MG63 (cell line): ENCODE measurements around the gene GP1BB. TPM values are rescaled to one million over a fixed set of nuclear protein-coding genes. Genes with fewer than 3 reads are reported as not detected.

ENCODE experiments used
- DNase-seq: peaks from one replicate; pipeline ENCODE4 v3.0.0-alpha.2; 2020
- H3K27me3 ChIP-seq: fragments of 250-450 bp; sonication (Bioruptor Pico); 2 replicates; pipeline ENCODE4 v1.5.1; 2020; ENCODE audit warnings: mild to moderate bottlenecking, moderate library complexity
- H3K36me3 ChIP-seq: fragments of 250-450 bp; sonication (Bioruptor Pico); 2 replicates; pipeline ENCODE4 v1.5.1; 2020; ENCODE audit warnings: mild to moderate bottlenecking, moderate library complexity
- H3K4me3 ChIP-seq: fragments of 250-450 bp; sonication (Bioruptor Pico); 2 replicates; pipeline ENCODE4 v1.5.1; 2020; ENCODE audit warnings: mild to moderate bottlenecking, moderate library complexity
- H3K9me3 ChIP-seq: fragments of 250-450 bp; sonication (Bioruptor Pico); 2 replicates; pipeline ENCODE4 v1.5.1; 2020; ENCODE audit warnings: mild to moderate bottlenecking, moderate library complexity
- total RNA-seq: library from RNA; depleted of rRNA; stranded (reverse); fragments of >200 nt; shearing (Covaris generic); gene quantifications from 2 replicates; pipeline ENCODE4 v1.2.3, GENCODE V29; 2014; ENCODE audit warnings: low replicate concordance

Gene GP1BB
- total RNA-seq, 1 experiment from 2014 or later = 15.9 TPM

DNA sequence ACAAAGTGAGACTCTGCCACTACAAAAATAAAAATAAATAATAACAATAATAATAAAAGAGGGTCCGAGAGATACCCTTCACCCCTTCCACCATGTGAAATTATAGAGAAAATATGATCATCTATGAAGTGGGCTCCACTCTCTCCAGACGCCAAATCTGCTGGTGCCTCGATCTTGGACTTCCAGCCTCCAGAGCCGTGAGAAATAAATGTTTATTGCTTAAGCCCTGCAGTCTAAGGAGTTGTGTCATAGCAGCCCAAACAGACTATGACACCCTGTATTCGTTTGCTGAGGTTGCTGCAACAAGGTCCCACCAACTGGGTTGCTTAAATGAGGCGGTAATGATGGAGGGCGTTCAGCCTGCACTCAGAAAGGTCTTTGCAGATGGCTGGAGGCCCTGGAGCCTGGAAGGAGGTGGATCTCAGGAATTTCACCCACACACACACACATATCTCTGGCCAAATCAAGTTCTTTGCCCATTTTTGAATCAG lies 16.6 kb upstream of the GP1BB start:
- DNase-seq = no peak
- Histone ChIP-seq H3K27me3 (no peaks in the 10 kb centered on the region), H3K4me3 (no peak overlapping the region), H3K36me3 (no peaks in the 10 kb centered on the region), H3K9me3 (no peaks in the 10 kb centered on the region)

DNA sequence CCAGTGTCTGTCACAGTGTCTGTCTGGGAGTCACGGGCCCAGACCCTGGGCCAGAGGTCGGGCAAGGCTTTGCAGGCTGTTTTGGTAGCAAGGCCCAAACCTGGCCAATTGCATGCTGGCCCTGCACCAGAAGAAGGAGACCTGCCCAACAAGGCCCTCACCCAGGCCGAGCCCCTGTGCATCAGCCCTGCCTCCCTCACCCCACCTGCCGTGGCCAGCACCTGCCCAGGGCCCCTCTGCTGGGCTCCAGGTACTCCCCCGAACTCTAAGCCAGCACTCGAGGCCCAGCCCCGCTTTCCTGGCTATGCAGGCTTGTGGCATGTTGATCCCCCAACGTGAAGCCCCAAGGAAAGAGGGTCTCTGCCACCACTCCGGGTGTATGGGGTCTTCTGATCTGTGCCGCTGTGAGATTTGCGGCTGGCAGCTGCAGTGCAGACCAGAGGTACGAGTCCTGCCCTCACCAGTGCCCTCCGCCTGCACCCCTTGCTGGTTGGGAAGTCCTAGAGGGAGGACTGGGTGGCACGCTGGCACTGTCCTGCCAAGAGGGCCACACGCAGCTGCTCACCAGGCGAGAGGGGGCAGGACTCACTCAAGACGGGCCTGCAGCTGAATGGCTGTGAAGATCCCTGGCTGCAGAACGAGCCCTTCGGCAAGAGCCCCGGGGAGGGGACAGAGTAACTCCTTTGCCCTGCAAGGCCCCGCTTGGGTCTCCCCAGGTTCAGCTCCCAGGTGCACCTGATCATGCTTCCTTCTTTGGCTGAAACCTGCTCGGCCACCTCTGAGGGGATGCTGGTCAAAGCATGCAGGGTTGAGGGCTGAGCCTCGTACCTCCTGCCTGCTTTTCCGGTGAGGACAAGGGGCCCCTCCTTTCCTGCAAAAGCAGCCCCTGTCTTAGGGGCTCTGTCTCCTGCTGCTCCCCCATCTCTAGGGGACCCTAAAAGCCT lies 15.7 kb upstream of the GP1BB start:
- DNase-seq = no peak
- Histone ChIP-seq H3K27me3 (no peaks in the 10 kb centered on the region), H3K9me3 (no peaks in the 10 kb centered on the region), H3K4me3 (no peak overlapping the region), H3K36me3 (no peaks in the 10 kb centered on the region)

DNA sequence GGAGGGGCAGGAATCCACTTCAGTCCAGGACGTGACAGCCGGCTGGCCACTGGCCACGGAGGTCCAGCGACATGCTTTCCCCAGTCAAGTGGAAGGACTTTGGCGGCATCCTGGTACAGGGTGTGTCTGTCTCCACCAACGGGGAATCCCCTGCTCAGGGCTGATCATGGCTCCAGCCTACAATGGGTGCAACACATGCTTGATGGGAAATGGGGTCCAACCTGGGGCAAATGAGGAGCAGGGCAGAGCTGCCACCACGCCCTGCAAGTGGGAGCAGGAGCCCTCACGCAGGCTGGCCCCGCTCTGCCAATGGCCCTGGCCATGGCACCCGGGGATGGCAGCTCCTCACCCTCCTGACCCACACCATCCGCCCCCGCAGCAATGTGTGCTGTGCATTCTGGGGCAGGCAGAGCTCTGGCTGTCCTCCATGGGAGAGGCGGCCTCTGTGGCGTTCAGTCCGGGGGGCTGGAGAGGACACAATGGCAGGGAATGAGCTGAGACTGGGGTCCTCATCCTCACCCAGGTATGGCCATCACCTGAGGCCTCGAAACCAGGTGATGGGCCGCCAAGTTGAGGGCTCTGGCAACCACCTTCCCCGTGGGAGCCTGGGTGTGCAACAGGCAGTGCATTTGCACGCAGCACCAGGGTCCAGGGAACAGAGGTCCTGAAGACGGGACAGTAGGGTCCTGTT lies 14.9 kb upstream of the GP1BB start:
- H3K27me3 ChIP-seq = no peaks in the 10 kb centered on the region
- H3K9me3 ChIP-seq = no peaks in the 10 kb centered on the region
- H3K36me3 ChIP-seq = no peaks in the 10 kb centered on the region
- no peak overlapping the region for H3K4me3 ChIP-seq
- DNase-seq = no peak

DNA sequence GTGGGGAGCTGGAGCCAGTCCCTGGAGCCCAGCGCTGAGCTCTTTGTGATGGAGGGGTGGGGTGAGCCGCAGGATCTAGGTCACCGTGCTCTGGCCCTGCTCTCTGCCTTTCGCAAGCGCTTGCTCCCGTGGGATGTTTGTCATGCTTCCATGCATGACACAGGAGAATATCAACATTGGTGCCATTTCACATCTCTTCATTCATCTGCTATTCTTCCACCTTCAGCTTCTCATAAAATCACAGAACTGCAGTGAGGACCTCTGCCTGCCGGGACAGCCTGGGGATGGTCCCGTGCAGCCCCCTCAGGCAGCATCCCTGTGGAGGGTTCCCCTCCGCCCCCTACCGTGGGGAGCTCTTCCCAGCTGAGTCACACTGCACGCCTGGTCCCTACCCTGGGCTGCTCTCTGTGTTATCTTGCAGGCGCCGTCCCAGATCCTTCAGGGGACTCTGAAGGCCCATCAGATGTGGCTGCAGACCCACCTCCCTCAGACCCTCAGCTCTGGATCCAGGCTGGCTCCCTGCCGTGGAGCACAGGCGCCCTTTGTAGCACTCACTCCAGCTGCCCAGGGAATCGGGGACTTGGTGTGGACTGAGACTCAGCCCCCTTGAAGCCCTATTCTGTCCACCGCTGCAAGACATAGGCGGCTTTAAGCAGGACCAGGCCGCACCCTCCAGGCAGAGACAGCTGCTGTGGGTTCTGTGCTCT lies 14.1 kb upstream of the GP1BB start:
- Histone ChIP-seq H3K4me3 (no peak overlapping the region), H3K27me3 (no peaks in the 10 kb centered on the region), H3K36me3 (no peaks in the 10 kb centered on the region), H3K9me3 (no peaks in the 10 kb centered on the region)
- DNase-seq = no peak

DNA sequence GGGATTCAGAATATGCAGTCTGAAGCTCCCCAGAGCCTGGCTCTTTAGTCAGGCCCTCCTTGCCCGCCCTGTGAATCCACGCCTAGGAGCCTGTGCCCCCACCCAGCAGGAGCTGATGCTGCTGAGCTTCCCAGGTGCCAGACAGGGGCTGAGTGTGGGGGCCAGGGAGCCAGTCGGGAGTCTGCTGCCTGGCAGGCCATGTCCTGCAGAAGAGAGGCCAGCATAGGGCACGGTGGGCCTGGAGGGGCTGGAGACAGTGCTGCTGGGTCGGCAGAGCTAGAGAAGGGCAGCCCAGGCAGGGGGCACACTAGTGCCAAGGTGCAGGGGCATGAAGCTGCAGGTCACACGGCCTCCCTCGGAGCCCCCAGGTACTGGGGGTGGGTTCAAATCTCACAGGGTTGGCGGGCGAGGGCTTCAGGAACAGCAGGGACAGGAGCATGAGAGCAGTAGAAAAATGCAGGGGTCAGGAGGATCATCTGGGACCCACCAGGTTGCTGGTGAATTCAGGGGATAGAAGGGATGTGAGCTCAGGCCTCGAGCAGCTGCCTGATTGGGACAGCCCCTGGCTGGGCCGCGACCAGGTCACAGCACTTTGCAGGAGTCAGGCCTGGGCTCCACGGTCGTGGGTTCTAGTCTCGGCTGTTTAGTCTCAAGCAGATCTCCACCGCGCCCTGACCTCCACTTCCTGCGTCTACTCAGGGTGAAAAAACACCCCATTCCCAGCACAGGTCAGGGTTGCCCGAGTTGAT lies 13.1 kb upstream of the GP1BB start:
- no peaks in the 10 kb centered on the region for H3K9me3 ChIP-seq
- H3K36me3 ChIP-seq = no peaks in the 10 kb centered on the region
- H3K27me3 ChIP-seq = no peaks in the 10 kb centered on the region
- DNase-seq = no peak
- no peak overlapping the region for H3K4me3 ChIP-seq

DNA sequence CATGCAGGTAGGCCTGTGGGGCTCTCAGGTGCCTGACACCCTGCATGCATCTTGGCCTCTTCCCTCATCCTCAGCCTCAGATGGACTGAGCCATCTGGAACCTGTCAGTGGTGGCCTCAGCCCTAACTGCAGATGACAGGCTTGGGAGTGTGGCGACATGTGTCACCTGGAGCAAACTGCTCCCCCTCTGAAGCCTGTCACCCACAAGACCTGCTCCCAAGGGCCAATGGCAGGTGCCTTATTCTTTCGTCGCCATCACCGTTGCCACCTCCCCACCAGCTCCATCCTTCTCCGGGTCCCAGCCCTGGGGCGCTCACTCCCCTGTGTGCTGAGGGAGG lies 12.6 kb upstream of the GP1BB start:
- no peaks in the 10 kb centered on the region for H3K27me3 ChIP-seq
- H3K9me3 ChIP-seq = no peaks in the 10 kb centered on the region
- H3K4me3 ChIP-seq = no peak overlapping the region
- DNase-seq = no peak
- H3K36me3 ChIP-seq = no peaks in the 10 kb centered on the region

DNA sequence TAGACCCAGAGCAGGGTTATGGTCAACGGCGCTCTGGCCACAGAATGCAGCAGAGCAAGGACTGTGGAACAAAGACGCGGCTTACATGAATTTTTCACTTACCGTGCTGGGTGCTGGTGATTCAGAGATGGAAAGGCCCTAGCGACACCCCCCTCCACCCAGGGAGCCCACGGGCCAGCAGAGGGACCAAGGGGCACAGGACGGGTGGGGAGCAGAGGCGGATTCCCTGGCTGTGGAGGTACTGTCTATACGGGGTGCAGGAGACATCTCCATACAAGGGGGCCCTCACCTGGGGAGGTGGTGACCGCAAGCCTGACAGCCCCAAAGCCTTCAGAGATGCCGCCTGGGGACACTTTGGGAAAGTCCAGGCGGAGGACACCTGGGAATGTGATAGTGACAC lies 10.1 kb upstream of the GP1BB start:
- Histone ChIP-seq H3K9me3 (no peaks in the 10 kb centered on the region), H3K27me3 (no peaks in the 10 kb centered on the region), H3K36me3 (no peaks in the 10 kb centered on the region), H3K4me3 (no peak overlapping the region)
- DNase-seq = no peak

DNA sequence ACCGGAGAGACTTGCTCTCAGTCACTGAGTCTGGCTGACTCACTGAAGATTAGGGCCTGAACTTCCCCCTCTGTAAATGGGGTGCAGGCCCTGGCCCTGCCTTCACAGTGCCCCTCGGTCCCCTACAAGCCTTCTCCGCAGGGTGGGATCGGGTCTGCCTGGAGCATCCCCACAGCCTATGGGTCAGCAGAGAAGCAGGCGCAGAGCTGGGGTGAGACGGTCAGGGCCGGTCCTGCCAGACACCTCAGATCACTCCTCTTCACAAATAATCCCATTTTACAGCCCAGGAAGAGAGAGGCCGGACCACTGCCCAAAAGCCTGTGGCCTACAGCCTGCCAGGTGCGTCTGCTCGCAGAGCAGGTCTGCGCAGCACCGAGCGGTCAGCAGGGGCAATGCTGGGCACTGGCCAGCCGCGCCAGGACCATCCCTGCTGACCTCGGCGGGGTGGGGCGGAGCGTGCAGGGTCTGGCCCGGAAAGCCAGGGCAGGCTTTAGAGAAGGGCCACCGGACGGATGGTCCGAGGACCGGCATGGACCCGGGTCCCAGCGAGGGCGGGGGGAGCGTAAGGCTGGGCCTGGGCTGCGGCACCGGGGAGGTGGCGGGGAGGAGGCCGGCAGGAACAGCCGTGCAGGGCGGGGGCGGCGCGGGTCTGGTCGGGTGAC lies 9.6 kb upstream of the GP1BB start:
- peak overlapping the region; percentile 32 for H3K4me3 ChIP-seq
- DNase-seq = peak; percentile 46
- H3K9me3 ChIP-seq = no peaks in the 10 kb centered on the region
- H3K27me3 ChIP-seq = no peaks in the 10 kb centered on the region
- no peaks in the 10 kb centered on the region for H3K36me3 ChIP-seq

DNA sequence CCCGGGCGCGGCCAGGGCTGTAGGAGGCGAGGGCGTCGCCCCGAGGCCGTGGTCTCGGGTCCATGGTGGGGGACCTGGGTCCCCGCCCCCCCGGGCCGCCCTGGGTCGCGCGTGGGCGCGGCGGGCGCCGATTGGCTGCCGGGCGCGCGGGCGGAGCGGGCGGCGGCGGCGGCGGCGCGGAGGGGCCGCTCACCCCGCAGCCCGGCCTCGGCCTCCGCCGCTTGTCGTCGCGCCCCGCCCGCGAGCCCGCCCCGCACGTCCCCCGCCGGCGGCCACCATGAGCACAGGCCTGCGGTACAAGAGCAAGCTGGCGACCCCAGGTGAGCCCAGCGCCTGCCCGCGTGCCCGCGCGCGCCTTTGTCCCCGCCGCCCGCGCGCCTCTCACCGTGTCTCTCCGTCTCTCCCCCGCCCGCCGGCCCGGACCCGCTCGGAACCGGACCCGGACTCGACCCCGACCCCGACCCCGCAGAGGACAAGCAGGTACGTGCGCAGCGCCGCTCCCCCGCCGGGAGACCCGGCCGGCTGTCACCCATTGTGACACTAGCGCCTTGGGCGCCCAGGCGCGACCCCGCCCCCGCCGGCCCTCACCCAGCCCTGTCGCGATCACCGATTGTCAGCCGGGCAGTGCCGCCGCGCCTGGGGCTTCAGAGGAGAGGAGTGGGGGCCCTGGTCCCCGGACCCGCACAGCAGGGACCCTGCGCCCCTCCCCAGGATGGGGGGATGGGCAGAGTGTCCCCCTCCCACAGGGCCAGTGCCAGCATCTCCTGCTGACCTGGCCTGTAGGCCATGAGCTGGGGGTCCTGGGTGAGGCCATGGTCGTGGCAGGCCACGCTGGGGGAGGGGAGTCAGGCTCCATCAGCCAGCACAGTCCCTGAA lies 8.8 kb upstream of the GP1BB start, which contains the start of gene SEPTIN5:
TSS of gene SEPTIN5 (plus strand) at position 192 of the 876 bp plus-strand sequence. CDS start at position 278, 86 bp downstream.
- H3K36me3 ChIP-seq = peaks cover 3% of the 10 kb centered on the region
- H3K27me3 ChIP-seq = no peaks in the 10 kb centered on the region
- no peaks in the 10 kb centered on the region for H3K9me3 ChIP-seq
- DNase-seq = no peak
- peak within 1 kb of the TSS; percentile 59 for H3K4me3 ChIP-seq

DNA sequence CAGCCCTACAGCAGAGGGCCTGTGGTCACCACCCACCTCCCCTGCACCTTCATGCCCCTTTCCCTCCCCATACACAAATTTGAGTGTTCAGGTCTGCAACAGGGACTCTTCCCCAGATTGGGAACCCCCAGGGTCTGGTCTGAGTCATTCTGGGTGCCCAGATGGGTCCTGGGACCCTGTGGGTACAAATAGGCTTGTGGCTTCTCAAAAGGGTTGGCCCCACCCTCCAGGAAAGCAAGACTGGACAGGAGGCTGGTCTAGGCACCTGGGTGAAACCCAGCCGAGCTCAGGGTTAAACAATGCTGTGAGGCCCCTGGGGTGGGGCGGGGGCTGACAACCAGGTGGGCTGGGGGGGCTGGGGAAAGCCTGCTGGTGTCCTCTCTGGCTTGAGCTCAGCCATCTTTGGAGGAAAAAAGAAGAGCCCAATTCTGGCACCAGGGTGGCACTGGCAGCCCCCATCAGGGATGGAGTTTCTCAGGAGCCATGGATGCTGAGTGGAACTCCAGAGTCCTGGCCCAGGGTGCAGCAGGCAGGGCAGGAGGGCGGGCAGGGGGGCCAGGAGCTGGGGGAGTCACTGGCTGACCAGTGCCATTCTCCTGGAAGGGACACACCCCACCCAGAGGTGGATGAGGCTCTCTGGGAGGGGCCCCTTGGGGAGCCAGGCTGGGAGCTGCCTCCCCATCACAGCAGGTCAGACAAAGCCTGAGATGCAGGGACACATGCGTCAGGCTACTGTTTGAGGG lies 8.0 kb upstream of the GP1BB start:
- DNase-seq = no peak
- H3K4me3 ChIP-seq = peak overlapping the region; percentile 59
- no peaks in the 10 kb centered on the region for H3K27me3 ChIP-seq
- H3K36me3 ChIP-seq = peaks cover 4% of the 10 kb centered on the region
- H3K9me3 ChIP-seq = no peaks in the 10 kb centered on the region

DNA sequence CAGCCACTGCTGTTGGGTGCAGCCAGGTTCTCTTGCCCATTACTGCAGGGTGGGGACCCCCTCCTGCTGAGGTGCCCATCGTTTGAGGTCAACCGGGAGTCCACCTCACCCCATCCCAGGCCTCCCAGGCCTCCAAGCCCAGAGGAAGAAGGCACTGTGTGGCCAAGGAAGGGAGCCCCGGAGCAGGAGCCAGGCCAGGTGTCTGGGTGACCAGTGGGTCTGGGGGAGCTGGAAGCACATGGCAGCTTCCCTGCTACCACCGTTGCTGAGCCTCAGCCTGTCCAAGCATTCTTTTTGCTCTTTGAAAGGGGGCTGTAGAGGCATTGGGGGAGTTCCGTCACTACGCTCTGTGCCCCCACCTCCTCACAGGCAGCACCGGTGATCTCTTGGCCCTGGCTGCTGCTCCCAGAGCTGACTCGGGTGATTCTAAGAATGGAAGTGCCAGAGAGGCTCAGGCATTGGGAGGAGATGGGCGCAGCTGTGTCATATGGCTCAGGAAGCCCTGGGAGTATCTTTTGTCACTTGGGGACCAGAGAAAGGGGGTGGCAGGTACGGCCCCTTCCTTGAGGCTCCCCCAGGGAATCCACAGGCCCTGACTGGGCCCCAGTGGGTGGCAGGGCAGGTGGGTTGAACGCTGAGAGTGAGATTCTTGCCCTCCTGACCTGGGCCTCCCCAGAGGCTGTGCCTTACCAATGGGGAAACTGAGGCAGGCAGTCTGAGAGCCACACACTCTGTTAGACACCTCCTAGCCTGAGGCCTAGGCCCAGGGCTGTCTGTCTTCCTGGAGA lies 7.1 kb upstream of the GP1BB start:
- Histone ChIP-seq H3K27me3 (no peaks in the 10 kb centered on the region), H3K4me3 (no peak overlapping the region), H3K9me3 (no peaks in the 10 kb centered on the region), H3K36me3 (peaks cover 9% of the 10 kb centered on the region)
- no peak for DNase-seq

DNA sequence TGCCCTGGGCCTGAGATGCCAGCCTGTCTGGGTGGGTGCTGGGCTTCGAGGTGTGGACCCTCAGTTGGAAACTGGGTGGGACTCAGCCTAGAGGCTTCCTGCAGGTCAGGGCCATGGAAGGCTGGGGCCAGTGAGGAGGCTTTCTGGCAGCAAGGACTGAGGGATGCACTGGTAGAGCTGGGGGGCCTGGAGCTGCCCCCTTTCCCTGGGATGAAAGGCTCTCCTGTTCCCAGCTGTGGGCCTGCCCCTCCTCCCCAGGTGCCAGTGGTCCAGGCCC lies 6.6 kb upstream of the GP1BB start:
- peaks cover 12% of the 10 kb centered on the region for H3K36me3 ChIP-seq
- no peaks in the 10 kb centered on the region for H3K9me3 ChIP-seq
- no peaks in the 10 kb centered on the region for H3K27me3 ChIP-seq
- H3K4me3 ChIP-seq = no peak overlapping the region
- DNase-seq = no peak

DNA sequence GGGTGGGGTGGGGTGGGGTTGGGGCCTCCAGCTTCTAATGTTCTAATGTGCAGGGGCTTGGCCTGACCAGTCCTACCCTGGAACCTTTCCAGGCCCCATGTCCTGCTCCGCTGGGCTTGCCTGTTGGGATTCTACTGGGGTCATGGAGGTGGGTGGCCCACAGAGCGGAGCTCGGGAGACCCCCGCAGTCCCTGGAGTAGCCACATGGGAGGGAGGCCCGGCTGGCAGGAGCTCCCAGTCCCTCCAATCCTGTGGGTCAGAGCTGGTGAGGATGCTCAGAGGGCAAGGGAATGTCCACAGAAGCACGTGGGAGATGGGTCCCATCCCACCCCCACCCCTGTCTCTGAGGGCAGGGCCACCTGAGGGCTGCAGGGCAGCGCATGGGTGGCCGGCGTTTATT lies 6.2 kb upstream of the GP1BB start:
- no peaks in the 10 kb centered on the region for H3K9me3 ChIP-seq
- H3K27me3 ChIP-seq = no peaks in the 10 kb centered on the region
- no peak for DNase-seq
- H3K4me3 ChIP-seq = no peak overlapping the region
- H3K36me3 ChIP-seq = peaks cover 13% of the 10 kb centered on the region
